Activated CD4-positive, alpha-beta memory T cell treated with anti-CD3 and anti-CD28 coated beads, Interleukin-2, amount 10 ng/mL, durations not matched to agents 7 days and 5 days (primary cell): ENCODE results near the gene PRRG3. TPM values are rescaled to one million over a fixed set of nuclear protein-coding genes. Genes with fewer than 3 reads are reported as not detected.

Source experiments
- CTCF ChIA-PET: fragments of 350-600 bp; sonication (Branson Sonifier 250); formaldehyde crosslinking; loops from one replicate; lab custom pipeline; 2021; ENCODE audit warnings: antibody characterized with exemption, inconsistent platforms; lab: Charles Lee
- POLR2A ChIA-PET: fragments of 350-600 bp; sonication (Branson Sonifier 250); formaldehyde crosslinking; loops from one replicate; lab custom pipeline; 2021; ENCODE audit warnings: antibody characterized with exemption; lab: Charles Lee
- DNase-seq: peaks from one replicate; pipeline ENCODE4 v3.0.0-alpha.2; 2020
- H3K27ac Mint-ChIP-seq: one replicate; pipeline ENCODE4 v1.8.0; 2021; ENCODE audit warnings: mild to moderate bottlenecking, mixed read lengths
- H3K27me3 Mint-ChIP-seq: one replicate; pipeline ENCODE4 v1.8.0; 2021; ENCODE audit warnings: mixed read lengths
- H3K36me3 Mint-ChIP-seq: one replicate; pipeline ENCODE4 v1.8.0; 2021; ENCODE audit warnings: low read depth, mixed read lengths
- H3K4me1 Mint-ChIP-seq: one replicate; pipeline ENCODE4 v1.8.0; 2021; ENCODE audit warnings: mixed read lengths
- H3K4me3 Mint-ChIP-seq: one replicate; pipeline ENCODE4 v1.8.0; 2021; ENCODE audit warnings: mild to moderate bottlenecking, mixed read lengths
- H3K9me3 Mint-ChIP-seq: one replicate; pipeline ENCODE4 v1.8.0; 2021; ENCODE audit warnings: mixed read lengths
- total RNA-seq, 2 experiments: library from RNA; stranded (reverse); gene quantifications; one replicate each; pipeline ENCODE4 v1.2.3, GENCODE V29; 2021

Gene PRRG3
- total RNA-seq, 2 experiments from 2014 or later: not detected

DNA sequence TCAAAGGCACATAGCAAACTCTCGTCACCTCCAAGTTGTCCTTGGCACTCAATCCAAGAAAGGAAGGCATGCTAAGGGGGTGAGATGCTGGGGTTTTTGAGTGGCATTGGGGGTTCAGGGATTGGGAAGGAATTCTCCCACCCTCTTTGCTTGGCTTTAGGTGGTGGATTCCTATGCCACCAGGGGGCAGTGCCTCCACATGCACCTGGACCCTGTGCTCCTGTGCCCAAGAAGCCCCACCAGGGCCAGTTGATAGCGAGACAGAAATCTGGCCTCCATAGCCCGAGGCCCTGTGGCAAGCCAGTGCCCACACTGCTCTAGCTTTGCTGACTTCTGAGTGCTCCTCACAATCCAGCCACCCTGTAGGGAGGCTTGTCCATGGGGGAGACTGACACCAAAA is 18.6 kb downstream of the PRRG3 start:
- Mint-ChIP-seq H3K36me3 (no peaks in the 10 kb centered on the region), H3K9me3 (no peaks in the 10 kb centered on the region), H3K27me3 (peaks cover 4% of the 10 kb centered on the region), H3K27ac (no peak overlapping the region), H3K4me1 (no peaks in the 10 kb centered on the region), H3K4me3 (no peak overlapping the region)
- POLR2A ChIA-PET: no interaction called here
- CTCF ChIA-PET: no interaction called here
- DNase-seq: peak; percentile 16

DNA sequence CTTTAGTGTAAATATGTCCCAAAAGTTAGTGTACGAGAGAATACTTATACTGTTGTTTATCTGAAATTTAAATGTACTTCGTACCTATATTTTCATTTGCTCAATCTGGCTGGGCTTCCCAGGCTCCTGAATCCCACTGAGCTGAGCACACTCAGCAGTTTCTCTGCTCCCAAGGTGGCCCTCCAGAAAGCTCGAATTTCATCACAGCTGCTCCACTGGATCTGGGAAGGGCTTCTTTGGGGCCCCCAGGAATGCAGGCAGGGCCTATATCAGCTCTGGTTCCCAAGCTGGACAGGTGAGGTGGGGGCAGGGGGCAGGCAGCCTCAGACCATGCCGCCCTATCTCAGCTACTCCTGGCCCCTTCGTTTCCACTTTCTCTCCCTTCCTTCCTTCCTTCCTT is 19.1 kb downstream of the PRRG3 start:
- H3K4me1 Mint-ChIP-seq: no peaks in the 10 kb centered on the region
- DNase-seq: no peak
- no peak overlapping the region for H3K27ac Mint-ChIP-seq
- POLR2A ChIA-PET: no interaction called here
- H3K27me3 Mint-ChIP-seq: peaks cover 4% of the 10 kb centered on the region
- no peaks in the 10 kb centered on the region for H3K9me3 Mint-ChIP-seq
- H3K36me3 Mint-ChIP-seq: no peaks in the 10 kb centered on the region
- no peak overlapping the region for H3K4me3 Mint-ChIP-seq
- CTCF ChIA-PET: no interaction called here

DNA sequence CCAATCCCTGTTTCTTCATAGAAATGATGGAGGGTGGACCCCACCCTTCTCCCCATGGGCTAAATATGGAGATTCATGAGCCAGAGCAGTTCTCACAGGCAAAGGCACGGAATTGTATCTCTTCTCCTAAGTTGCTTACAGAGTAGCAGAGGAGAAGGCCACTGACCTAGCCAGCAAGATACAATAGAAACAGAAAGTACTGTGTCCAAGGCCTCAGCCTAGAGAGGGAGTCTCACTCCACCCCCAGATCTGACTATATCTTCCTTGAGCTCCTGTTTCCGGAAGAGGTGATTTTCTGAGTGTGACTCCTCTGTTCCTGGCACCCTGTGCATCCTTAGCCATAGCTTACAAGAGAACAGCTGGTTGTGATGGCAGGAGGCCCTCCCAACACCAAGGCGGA is 20.5 kb downstream of the PRRG3 start, which contains the start of gene FATE1:
Gene FATE1 (plus strand): TSS at position 284 of the 400 bp plus-strand sequence. CDS start 85 bp downstream, at position 369.
- CTCF ChIA-PET: no interaction called here

DNA sequence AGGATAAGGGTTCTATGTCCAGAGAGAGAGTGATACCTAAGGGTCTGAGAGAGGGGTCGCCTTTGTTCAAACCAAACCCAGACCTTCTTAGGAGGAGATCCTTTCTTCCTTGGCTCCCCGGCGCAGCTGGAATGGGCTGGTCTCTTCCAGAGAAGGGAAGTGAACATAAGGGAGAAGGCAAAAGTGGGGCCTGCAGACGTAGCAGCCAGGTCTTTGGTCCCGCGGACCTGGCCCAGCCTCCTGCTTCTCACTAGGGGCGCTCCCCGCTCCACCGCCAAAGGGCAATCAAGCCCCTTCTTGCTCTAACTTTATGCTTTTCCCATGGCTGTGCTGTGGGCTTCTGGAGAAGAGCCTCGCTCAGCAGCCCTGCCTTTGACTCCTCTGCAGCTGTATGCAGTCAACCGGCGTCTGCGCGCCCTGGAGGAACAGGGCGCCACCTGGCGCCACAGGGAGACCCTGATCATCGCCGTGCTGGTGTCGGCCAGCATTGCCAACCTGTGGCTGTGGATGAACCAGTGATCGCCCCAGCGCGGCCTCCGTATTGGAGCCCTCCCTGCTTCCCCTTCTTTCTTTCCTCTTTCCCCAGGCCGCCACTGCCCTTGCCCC is 27.1 kb downstream of the PRRG3 start:
- ChIA-PET CTCF (no interaction called here), POLR2A (no interaction called here)
- Mint-ChIP-seq H3K27me3 (peaks cover 2% of the 10 kb centered on the region), H3K9me3 (no peaks in the 10 kb centered on the region), H3K4me3 (no peak overlapping the region), H3K4me1 (no peaks in the 10 kb centered on the region), H3K36me3 (no peaks in the 10 kb centered on the region), H3K27ac (no peak overlapping the region)
- DNase-seq: no peak

More for the DNA sequence above, 20.5 kb downstream of the PRRG3 start, which contains the start of gene FATE1:
- Mint-ChIP-seq H3K4me3 (no peak within 1 kb of the TSS), H3K27me3 (peaks cover 4% of the 10 kb centered on the region), H3K4me1 (no peaks in the 10 kb centered on the region), H3K36me3 (no peaks in the 10 kb centered on the region), H3K9me3 (no peaks in the 10 kb centered on the region), H3K27ac (no peak within 1 kb of the TSS)
- POLR2A ChIA-PET: no interaction called here
- DNase-seq: no peak

DNA sequence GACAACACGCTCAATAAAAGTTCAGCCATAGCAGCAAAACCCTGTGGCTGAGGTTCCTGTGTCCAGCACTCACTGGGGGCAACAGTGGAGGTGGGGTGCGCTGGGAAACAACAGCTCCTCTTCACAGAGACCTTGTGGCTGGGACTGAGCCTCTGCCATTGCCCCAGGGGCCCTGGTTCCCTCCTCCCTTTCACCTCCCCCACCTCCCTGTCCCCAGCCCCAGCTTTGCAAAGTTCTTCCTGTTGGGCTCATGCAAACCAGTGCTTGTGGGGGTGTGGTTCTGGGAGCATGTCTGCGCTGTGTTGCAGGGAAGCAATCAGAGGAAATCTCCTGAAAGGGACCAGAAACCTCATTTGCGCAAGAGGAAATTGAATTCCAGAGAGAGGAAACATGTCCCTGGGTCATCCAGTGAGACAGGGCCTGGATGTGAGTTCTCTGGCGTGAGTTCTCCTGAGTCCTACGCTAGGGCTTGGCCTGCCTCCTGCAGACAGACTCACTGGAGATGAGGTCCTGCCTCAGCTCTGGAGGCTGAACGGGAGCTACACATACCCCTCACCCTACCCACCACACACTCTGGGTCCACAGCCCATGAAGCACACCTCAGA is 28.0 kb downstream of the PRRG3 start:
- Mint-ChIP-seq H3K36me3 (no peaks in the 10 kb centered on the region), H3K9me3 (no peaks in the 10 kb centered on the region), H3K4me3 (no peak overlapping the region), H3K27ac (no peak overlapping the region), H3K27me3 (peaks cover 2% of the 10 kb centered on the region), H3K4me1 (no peaks in the 10 kb centered on the region)
- CTCF ChIA-PET: no interaction called here
- POLR2A ChIA-PET: no interaction called here
- DNase-seq: no peak

DNA sequence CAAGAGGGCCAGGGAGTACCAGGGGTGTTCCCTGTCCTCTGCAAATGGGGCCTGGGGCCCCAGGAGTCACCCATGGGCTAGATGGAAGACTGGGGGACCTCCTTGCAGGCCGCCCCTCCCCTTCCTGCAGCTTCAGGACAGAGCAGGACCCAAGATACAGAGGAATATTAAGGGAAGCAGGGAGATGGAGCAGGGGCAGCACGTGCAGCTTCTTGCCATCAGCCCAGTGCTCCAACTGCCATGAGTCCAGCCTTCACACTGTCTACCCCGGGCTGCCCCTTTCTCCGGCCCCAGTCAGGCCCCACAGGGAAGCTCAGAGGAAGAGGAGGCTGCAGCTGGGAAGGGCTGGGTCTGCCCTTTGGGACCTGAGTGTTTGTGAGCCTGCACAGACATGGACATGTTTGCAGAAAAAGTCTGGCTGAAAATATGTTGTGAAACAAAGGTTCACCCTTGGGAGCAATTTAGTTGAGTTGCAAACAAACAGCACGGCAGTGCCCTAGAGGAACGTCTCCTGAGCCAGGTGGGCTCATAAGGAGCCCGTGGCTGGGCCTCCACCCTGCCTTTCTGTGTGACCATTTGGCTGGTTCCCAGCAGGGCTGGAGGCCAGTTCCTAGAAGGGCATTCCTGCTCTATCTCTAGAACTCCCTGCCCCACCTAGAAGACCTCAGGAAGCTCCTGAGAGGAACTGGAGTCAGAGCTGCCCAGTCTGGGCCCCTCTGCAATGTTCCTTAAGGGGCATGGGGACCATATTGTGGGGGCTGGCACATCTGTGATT is 29.5 kb downstream of the PRRG3 start:
- ChIA-PET CTCF (no interaction called here), POLR2A (no interaction called here)
- no peak for DNase-seq
- H3K27me3 Mint-ChIP-seq: no peaks in the 10 kb centered on the region
- no peak overlapping the region for H3K4me3 Mint-ChIP-seq
- no peak overlapping the region for H3K27ac Mint-ChIP-seq
- no peaks in the 10 kb centered on the region for H3K36me3 Mint-ChIP-seq
- no peaks in the 10 kb centered on the region for H3K4me1 Mint-ChIP-seq
- no peaks in the 10 kb centered on the region for H3K9me3 Mint-ChIP-seq

DNA sequence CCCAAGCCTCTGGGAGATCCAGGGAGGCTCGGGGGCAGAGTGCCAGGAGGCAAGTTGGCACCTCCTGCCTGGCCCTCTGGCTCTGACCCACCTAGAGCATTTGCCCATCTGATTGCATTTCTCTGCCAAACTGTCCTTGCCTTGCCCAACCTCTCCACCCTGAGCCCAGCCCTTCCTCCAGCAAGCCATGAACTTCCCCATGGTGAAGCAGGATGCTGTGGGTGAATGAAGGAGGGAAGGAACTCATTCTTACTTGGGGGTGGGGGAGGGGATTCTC is 30.0 kb downstream of the PRRG3 start:
- POLR2A ChIA-PET: no interaction called here

DNA sequence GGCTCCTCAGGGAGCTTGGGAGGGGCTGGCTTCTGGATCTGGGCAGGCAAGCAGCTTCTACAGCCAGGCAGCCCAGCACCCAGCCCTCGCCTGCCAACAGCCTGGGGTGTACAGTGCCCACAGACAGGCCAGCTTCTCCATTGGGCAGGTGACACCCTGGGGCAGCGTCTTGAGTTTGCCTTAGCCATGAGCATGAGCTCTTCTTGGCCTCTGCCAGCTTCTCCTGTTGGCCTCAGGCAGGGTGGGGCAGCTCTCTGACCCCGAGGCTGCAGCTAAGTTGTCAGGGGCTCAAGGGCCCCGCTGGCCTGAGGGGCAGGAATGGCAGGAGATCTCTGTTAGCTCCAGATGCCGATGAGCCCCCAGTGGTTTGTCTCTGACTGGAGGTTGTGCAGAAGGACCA is 31.5 kb downstream of the PRRG3 start:
- no peaks in the 10 kb centered on the region for H3K36me3 Mint-ChIP-seq
- H3K4me3 Mint-ChIP-seq: no peak overlapping the region
- POLR2A ChIA-PET: no interaction called here
- H3K27me3 Mint-ChIP-seq: no peaks in the 10 kb centered on the region
- CTCF ChIA-PET: no interaction called here
- no peaks in the 10 kb centered on the region for H3K9me3 Mint-ChIP-seq
- H3K4me1 Mint-ChIP-seq: no peaks in the 10 kb centered on the region
- no peak for DNase-seq
- H3K27ac Mint-ChIP-seq: no peak overlapping the region

More for the DNA sequence above, 30.0 kb downstream of the PRRG3 start:
- CTCF ChIA-PET: no interaction called here
- no peaks in the 10 kb centered on the region for H3K4me1 Mint-ChIP-seq
- no peaks in the 10 kb centered on the region for H3K9me3 Mint-ChIP-seq
- no peaks in the 10 kb centered on the region for H3K27me3 Mint-ChIP-seq
- DNase-seq: no peak
- no peak overlapping the region for H3K4me3 Mint-ChIP-seq
- H3K36me3 Mint-ChIP-seq: no peaks in the 10 kb centered on the region
- H3K27ac Mint-ChIP-seq: no peak overlapping the region

DNA sequence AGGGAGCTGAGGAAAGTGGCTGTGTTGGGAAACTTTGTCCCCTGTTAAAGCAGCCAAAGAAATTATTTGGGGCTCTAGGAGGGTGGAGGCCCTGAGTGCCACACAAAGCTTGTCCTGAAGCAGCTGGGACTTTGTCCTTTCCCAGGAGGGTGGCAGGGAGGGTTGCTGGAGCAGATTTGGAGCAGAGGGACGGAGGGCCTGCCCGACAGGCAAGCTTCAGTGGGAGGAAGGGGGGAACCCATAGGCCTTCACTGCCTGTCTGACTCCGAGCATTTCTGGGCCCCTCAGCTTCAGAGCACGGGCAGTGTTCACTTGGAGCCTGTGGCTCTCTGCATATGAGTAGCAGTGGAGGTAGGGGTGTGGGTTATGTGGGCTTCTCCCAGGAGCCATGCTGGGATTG is 32.1 kb downstream of the PRRG3 start:
- no peak for DNase-seq
- no peak overlapping the region for H3K4me3 Mint-ChIP-seq
- ChIA-PET POLR2A (no interaction called here), CTCF (no interaction called here)
- no peaks in the 10 kb centered on the region for H3K9me3 Mint-ChIP-seq
- H3K4me1 Mint-ChIP-seq: no peaks in the 10 kb centered on the region
- peaks cover 3% of the 10 kb centered on the region for H3K27me3 Mint-ChIP-seq
- H3K27ac Mint-ChIP-seq: no peak overlapping the region
- no peaks in the 10 kb centered on the region for H3K36me3 Mint-ChIP-seq

DNA sequence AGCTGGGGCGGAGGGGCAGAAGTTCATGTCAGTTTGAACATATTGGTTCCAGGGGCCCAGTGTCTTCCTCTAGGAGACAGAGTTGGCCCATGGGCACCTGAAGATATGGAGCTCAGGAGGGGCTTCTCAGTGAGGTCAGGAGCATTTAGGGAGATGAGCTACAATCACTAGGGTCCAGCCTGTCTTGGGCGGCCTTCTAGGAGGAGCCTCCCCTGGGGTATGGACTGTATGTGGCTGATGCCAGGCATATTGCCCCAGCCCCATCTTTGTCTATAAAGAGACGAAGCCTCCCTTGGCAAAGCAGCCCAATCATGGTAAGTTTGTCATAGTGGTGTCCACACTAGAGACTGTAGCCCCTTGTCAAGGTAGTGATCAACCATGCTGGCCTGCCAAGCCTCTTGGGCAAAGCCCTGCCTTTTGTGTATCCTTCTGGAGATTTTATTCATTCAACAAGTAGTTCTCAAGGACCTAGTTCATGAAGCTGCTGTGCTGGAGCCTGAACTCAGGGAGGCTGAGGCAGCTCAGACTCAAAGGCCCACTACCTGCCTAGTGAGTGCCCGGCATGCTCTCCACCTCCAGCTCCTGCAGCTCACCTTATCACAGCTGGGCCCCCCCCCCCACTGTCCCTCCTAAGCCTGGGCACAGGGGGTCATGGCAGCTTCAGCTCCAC is 33.9 kb downstream of the PRRG3 start:
- Mint-ChIP-seq H3K9me3 (no peaks in the 10 kb centered on the region), H3K27ac (no peak overlapping the region), H3K4me1 (no peaks in the 10 kb centered on the region), H3K36me3 (no peaks in the 10 kb centered on the region), H3K27me3 (peaks cover 3% of the 10 kb centered on the region), H3K4me3 (no peak overlapping the region)
- ChIA-PET CTCF (interaction anchor here (0.7 kb wide), 1 partner anchor 455 kb away, joined by 3 read pairs; no protein-coding TSS in a partner anchor), POLR2A (no interaction called here)
- DNase-seq: no peak

DNA sequence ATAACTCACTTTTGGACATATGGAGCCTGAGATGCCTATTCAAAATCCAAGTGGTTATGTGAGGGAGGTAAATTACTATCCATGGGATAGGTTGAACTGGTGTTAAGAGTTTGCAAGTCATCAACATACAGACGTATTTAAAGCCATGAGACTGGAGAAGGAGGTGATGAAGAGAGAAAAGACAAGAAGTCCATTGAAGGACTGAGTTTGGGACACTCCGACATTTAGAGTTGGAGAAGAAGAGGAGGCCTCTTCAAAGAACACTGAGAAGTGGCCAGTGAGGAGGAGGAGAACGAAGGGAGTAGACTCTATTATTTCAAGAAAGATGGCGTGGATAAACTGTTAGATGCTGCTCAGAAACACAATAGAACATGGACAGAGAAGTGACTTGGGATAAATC is 39.2 kb downstream of the PRRG3 start, which contains the start of gene CNGA2:
Gene CNGA2 (plus strand): TSS at position 301 of the 400 bp plus-strand sequence. CDS start 3,738 bp downstream, outside the sequence.
- H3K27ac Mint-ChIP-seq: no peak within 1 kb of the TSS
- no peak for DNase-seq
- H3K4me1 Mint-ChIP-seq: no peaks in the 10 kb centered on the region
- CTCF ChIA-PET: no interaction called here
- no peaks in the 10 kb centered on the region for H3K9me3 Mint-ChIP-seq
- H3K27me3 Mint-ChIP-seq: peaks cover 3% of the 10 kb centered on the region
- H3K4me3 Mint-ChIP-seq: no peak within 1 kb of the TSS
- no peaks in the 10 kb centered on the region for H3K36me3 Mint-ChIP-seq
- POLR2A ChIA-PET: no interaction called here

DNA sequence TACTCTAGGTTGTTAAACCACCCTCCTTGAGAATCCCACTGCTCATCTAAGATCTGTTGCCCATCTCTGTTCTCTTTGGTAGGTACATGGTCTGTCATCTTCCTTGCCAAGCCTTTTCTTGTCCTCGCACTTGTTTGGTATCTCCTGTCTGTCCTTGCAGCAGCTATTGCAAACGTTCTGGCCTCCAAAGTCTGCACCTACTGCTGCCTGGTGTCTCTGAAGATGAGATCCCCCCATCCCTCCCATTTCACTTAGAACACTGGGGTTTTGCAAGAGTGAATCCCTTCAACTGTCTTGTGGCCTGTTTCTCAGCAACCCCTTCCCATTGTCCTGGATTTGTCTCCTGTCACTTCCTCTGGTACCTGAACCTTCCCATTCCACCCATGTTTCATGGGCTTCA is 40.0 kb downstream of the PRRG3 start:
- no peak overlapping the region for H3K4me3 Mint-ChIP-seq
- ChIA-PET CTCF (interaction anchor here (0.8 kb wide), 1 partner anchor 18 kb away, joined by 3 read pairs; no protein-coding TSS in a partner anchor), POLR2A (no interaction called here)
- H3K9me3 Mint-ChIP-seq: no peaks in the 10 kb centered on the region
- H3K27me3 Mint-ChIP-seq: peaks cover 3% of the 10 kb centered on the region
- no peak for DNase-seq
- H3K36me3 Mint-ChIP-seq: no peaks in the 10 kb centered on the region
- H3K27ac Mint-ChIP-seq: no peak overlapping the region
- H3K4me1 Mint-ChIP-seq: no peaks in the 10 kb centered on the region

DNA sequence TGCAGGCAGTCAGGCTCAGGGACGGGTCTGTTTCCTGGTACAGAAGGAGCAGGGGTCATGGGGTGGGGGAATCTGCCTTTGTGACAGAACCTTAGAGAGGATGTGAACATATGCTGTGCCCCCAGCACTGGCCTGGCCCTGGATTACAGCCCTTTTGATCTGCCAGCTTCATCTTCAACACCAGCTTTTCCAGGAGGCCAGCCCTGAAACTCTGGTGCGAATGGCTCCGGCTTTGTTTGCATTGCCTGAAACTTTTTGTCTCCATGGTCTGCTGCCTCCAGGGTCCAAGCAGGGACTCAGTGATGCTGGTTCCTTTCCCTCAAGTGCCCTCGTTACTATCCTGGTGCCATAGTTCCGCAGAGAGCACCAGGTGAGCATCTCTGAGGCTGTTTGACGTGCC is 41.4 kb downstream of the PRRG3 start:
- H3K9me3 Mint-ChIP-seq: no peaks in the 10 kb centered on the region
- CTCF ChIA-PET: no interaction called here
- H3K4me1 Mint-ChIP-seq: no peaks in the 10 kb centered on the region
- H3K4me3 Mint-ChIP-seq: no peak overlapping the region
- no peak overlapping the region for H3K27ac Mint-ChIP-seq
- H3K36me3 Mint-ChIP-seq: no peaks in the 10 kb centered on the region
- peaks cover 3% of the 10 kb centered on the region for H3K27me3 Mint-ChIP-seq
- POLR2A ChIA-PET: no interaction called here
- no peak for DNase-seq
